Thyroid gland (tissue), 4 donors: Measurements from ENCODE around the gene REM1. TPM values are rescaled to one million over a fixed set of nuclear protein-coding genes. Genes with fewer than 3 reads are reported as not detected.

Experiments
- DNase-seq, 2 donors: peaks; one replicate each; pipeline ENCODE4 v3.0.0-alpha.2; 2019
- H3K27ac ChIP-seq, 3 donors: fragments of 200-600 bp; sonication (generic); 1 replicate in 2 of 3; 2 replicates in 1 of 3; pipeline ENCODE4 v1.5.1; 2016 to 2019; ENCODE audit warnings: mild to moderate bottlenecking in 1 of 3, moderate library complexity in 1 of 3
- H3K27me3 ChIP-seq: fragments of 200-600 bp; sonication (generic); one replicate; pipeline ENCODE4 v1.5.1; 2019
- H3K36me3 ChIP-seq, 2 donors: fragments of 200-600 bp; sonication (generic); one replicate each; pipeline ENCODE4 v1.5.1; 2016 to 2019
- H3K4me1 ChIP-seq, 2 donors: fragments of 200-600 bp; sonication (generic); one replicate each; pipeline ENCODE4 v1.5.1; 2017 to 2019
- H3K4me3 ChIP-seq, 3 donors: fragments of 200-600 bp; sonication (generic); replicated peaks in 1 of 3; 1 replicate in 2 of 3; 2 replicates in 1 of 3; pipeline ENCODE4 v1.5.1; 2016; ENCODE audit warnings: mild to moderate bottlenecking in 1 of 3
- H3K9me3 ChIP-seq: fragments of 200-600 bp; sonication (generic); one replicate; pipeline ENCODE4 v1.5.1; 2017
- CTCF ChIP-seq, 6 experiments: fragments of 200-600 bp in 3 of 6; fragments of 450-650 bp in 3 of 6; sonication (generic) in 3 of 6; IDR thresholded peaks; one replicate each; pipeline ENCODE4 v1.5.1; 2016 to 2019; ENCODE audit warnings: antibody characterized with exemption in 6 of 6, mild to moderate bottlenecking in 2 of 6, inconsistent platforms in 1 of 6, moderate library complexity in 1 of 6
- POLR2A ChIP-seq, 2 donors: fragments of 450-650 bp; IDR thresholded peaks; one replicate each; pipeline ENCODE4 v1.6.1; 2017; ENCODE audit warnings: antibody characterized with exemption in 2 of 2, mild to moderate bottlenecking in 2 of 2, moderate library complexity in 1 of 2
- WGBS, 2 donors: methylation state at CpG; one replicate each; pipeline ENCODE4 v1.1.5; 2017; 5-methylcytosine and 5-hydroxymethylcytosine counted together
- intact Hi-C: fragments of 100-400 bp; cut with DNase I; formaldehyde crosslinking; loops from one replicate; pipeline ENCODE4 v1.15.1; 2023
- total RNA-seq, 4 donors: library from RNA; depleted of rRNA; stranded (reverse); fragments of >200 nt; gene quantifications; one replicate each; pipeline ENCODE4 v1.2.3, GENCODE V29; 2016

The REM1 gene
- total RNA-seq, 4 donors from 2014 or later = 0.54 to 3.4 (median 0.98) TPM

- Histone ChIP-seq H3K4me1 (peaks cover 0 to 11% of the 10 kb centered on the region in 2 donors), H3K4me3 (no peak overlapping the region), H3K27ac (peak overlapping the region; percentile 57 to 69 (median 68)), H3K27me3 (no peaks in the 10 kb centered on the region), H3K9me3 (no peaks in the 10 kb centered on the region), H3K36me3 (no peaks in the 10 kb centered on the region)
- intact Hi-C loops = no loop called here
- peak in 1 of 2 donors; percentile 25 for DNase-seq
- WGBS, 2 donors = 5 to 17% methylated on average over 12 to 31 of the region's 31 CpGs
- TF ChIP-seq POLR2A (IDR thresholded peaks at IDR 0.05) (no peak), CTCF (IDR thresholded peaks at IDR 0.05) (no peak)
These were observed 10.6 kb downstream of the REM1 start for GRCh38 chr20:31485450-31486339.

DNA sequence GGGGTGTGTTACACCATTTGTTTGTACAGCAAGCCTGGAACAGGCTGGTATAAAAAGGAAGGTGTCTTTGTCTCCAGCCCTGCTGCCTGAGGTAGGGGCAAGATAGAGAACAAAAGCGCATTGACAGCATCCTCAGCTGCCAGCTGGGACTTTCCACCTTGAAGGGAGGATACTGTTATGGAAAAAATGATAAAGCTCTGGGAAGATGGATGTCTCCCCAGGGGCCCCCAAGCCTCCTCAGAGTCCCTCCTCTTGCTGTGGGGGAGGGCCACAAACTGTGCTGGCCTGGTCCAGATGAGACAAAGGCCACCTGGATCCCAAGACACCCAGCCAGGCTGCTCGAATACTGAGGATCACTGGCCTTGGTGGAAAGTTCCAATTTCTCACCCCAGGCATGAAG lies 13.0 kb downstream of the REM1 start:
- Histone ChIP-seq H3K9me3 (no peaks in the 10 kb centered on the region), H3K27me3 (no peaks in the 10 kb centered on the region), H3K27ac (no peak overlapping the region), H3K4me3 (no peak overlapping the region), H3K4me1 (peaks cover 0 to 11% of the 10 kb centered on the region in 2 donors), H3K36me3 (no peaks in the 10 kb centered on the region)
- 63% methylated on average over 2 of the region's 2 CpGs for WGBS, 2 donors
- DNase-seq = no peak
- intact Hi-C loops = no loop called here
- TF ChIP-seq POLR2A (IDR thresholded peaks at IDR 0.05) (no peak), CTCF (IDR thresholded peaks at IDR 0.05) (no peak)

DNA sequence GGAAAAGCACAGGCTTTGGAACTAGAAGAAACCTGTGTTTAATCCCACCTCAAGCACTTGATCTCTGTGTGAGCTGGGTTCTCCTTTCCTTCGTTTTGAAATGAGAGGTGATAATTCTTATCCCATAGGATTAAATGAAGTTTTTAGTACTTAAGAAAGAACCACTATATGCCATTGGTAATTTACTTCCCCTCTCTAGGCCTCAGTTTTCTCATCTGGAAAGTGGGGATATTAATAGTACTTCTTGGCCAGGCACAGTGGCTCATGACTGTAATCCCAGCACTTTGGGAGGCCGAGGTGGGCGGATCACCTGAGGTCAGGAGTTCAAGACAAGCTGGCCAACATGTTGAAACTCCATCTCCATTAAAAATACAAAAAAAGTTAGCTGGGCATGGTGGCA lies 14.1 kb downstream of the REM1 start:
- TF ChIP-seq CTCF (IDR thresholded peaks at IDR 0.05) (no peak), POLR2A (IDR thresholded peaks at IDR 0.05) (no peak)
- Histone ChIP-seq H3K27me3 (no peaks in the 10 kb centered on the region), H3K9me3 (no peaks in the 10 kb centered on the region), H3K27ac (no peak overlapping the region), H3K4me1 (peaks cover 0 to 11% of the 10 kb centered on the region in 2 donors), H3K36me3 (no peaks in the 10 kb centered on the region), H3K4me3 (no peak overlapping the region)
- intact Hi-C loops = no loop called here
- WGBS, 2 donors = 74 to 78% methylated on average over 3 of the region's 3 CpGs
- DNase-seq = no peak

DNA sequence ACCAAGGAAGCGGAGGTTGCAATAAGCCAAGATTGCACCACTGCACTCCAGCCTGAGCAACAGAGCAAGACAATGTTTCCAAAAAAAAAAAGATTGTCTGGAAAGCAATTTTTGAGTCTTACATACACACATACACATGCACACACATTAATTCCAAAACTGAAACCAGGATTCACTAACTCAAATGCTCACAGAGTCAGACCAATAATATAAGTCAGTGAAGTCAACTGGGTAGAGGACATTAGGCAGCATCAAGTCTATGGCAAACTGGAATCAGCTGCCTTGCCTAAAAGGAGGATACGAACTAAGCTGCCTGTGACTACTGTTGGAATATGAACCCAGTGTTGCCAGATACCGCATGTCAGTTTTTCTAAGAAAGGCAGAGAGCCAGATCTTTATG lies 15.7 kb downstream of the REM1 start:
- Histone ChIP-seq H3K27me3 (no peaks in the 10 kb centered on the region), H3K27ac (no peak overlapping the region), H3K4me3 (no peak overlapping the region), H3K36me3 (no peaks in the 10 kb centered on the region), H3K4me1 (peaks cover 0 to 5% of the 10 kb centered on the region in 2 donors), H3K9me3 (no peaks in the 10 kb centered on the region)
- TF ChIP-seq POLR2A (IDR thresholded peaks at IDR 0.05) = no peak
- no peak for TF ChIP-seq CTCF (IDR thresholded peaks at IDR 0.05)
- intact Hi-C loops = no loop called here
- 80 to 85% methylated on average over 3 of the region's 3 CpGs for WGBS, 2 donors
- DNase-seq = no peak

GRCh38 chr20:31494131-31494530 lies 19.0 kb downstream of the REM1 start:
- 55 to 58% methylated on average over 2 of the region's 2 CpGs for WGBS, 2 donors
- Histone ChIP-seq H3K9me3 (no peaks in the 10 kb centered on the region), H3K27me3 (no peaks in the 10 kb centered on the region), H3K36me3 (no peaks in the 10 kb centered on the region), H3K4me1 (peaks cover 0 to 15% of the 10 kb centered on the region in 2 donors), H3K27ac (no peak overlapping the region), H3K4me3 (no peak overlapping the region)
- intact Hi-C loops = no loop called here
- TF ChIP-seq POLR2A (IDR thresholded peaks at IDR 0.05) (no peak), CTCF (IDR thresholded peaks at IDR 0.05) (no peak)
- DNase-seq = no peak
